IPS-11a (cell line): Measurements from ENCODE around the gene TOR1AIP2.
A peak's percentile ranks its signal among the peaks of the same experiment; 100 is the strongest.
"Not testable (repeated sequence)": the region's sequence is repeated elsewhere in the genome, so short reads cannot be mapped to it uniquely, and the experiment has no call there.

Experiments
- H3K4me3 ChIP-seq: one replicate; pipeline ENCODE4 v1.5.1; 2013; ENCODE audit warnings: low read depth, low read length, control low read depth

Gene TOR1AIP2

GRCh38 chr1:179876300-179876715, 1.3 kb downstream of the TOR1AIP2 start:
- peak overlapping the region; percentile 90 for H3K4me3 ChIP-seq

DNA sequence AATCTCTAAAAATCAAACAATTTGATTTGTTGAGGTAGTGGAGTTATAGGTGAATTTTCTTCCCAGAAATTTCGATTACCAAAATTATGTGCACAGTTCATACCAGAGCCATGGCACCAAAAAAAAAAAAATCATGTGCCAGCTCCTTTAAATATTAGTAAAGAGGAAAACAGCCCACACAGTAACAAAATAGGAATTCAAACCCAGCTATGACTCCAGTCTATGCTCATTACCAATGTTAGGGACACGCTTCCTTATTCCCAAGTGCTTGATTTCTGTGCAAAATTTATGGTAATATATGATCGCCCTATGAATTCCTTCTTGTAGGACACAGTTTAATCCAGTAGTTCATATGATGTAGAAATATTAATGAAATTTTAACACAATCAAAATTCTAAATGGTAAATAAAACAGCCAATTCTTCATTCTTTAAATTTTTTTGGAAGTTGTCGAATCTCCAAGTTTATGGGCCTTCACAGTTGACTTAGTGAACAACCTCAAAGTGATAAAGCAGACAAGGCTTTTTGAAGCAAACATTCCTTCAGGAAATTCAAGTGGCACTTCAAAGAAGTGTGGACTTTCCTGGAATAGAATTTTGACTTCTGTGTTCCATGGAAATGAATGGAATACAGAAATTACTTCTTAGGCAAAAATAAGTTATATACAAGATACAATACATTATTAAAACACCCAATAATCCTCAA, 1.9 kb downstream of the TOR1AIP2 start:
- no peak overlapping the region for H3K4me3 ChIP-seq

DNA sequence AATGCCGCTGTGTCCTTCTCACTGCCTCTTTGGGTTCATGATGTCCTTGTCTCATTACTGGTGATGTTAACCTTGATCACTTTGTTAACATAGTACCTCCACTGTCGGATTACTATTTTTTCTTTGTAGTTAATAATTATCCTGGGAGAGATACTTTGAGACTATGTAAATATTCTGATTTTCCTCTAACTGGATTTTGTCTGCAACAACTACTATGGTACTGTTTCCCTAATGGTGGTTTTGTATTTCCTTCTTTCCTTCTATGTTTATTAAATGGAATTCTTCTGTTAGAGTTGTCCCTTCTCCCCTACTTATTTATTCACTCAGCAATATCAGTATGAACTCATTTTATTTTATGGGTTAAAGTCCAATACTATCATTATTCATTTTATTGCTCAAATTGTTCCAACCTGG, 4.2 kb downstream of the TOR1AIP2 start:
- H3K4me3 ChIP-seq = no peak overlapping the region

DNA sequence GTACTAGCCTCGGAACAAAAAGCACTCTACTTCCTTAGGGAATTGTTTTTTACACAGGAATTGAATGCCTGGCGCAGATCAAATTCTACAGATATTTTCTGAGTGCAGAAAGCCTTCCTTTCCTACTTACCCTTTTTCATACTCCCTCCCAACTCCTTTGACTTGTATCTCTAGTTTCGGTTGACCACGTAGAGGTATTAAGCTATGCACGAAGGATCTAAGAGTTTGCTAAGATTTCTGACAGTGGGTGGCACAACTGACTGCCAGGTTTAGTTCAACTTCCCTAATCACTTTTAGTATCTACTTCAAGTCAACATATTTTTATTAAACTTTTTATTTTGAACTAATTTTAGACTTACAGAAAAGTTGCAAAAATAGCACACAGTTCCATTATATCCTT, 5.0 kb downstream of the TOR1AIP2 start:
- H3K4me3 ChIP-seq = no peak overlapping the region

DNA sequence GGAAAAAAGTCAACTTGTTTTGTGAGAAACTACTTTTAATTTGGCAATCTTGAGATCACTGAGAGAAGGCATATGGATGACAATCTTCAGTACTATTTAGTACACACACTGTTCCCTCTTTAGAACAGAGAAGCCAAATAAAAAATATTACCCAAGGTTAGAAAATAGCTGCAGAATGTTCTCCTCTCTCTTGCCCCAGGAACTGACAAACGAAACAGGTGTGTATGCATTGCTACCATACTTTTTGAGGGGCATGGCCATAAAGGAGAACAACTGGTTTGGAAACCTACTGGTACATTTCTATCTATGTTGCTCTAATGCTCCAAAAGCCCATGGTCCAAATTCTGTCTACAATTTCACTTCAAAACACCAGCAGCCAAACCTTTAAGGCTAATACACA, 5.7 kb downstream of the TOR1AIP2 start:
- no peak overlapping the region for H3K4me3 ChIP-seq

DNA sequence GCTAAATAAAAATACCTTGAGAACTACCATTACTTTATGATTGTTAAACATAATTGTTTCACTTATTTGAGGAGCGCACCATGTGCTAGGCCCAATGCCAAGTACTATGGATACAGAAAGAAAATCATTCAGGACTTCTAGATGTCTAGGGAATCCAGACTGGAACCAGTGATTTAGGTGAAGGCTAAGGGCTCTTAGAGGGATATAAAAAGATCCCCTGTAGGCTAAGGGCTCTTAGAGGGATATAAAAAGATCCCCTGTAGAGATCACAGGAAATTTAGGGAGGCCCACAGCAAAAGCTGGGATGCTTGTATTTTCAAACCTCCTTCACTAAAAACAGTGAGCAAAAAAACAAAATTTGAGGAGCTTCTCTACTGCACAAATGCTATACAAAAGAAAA, 6.7 kb downstream of the TOR1AIP2 start:
- H3K4me3 ChIP-seq = no peak overlapping the region

DNA sequence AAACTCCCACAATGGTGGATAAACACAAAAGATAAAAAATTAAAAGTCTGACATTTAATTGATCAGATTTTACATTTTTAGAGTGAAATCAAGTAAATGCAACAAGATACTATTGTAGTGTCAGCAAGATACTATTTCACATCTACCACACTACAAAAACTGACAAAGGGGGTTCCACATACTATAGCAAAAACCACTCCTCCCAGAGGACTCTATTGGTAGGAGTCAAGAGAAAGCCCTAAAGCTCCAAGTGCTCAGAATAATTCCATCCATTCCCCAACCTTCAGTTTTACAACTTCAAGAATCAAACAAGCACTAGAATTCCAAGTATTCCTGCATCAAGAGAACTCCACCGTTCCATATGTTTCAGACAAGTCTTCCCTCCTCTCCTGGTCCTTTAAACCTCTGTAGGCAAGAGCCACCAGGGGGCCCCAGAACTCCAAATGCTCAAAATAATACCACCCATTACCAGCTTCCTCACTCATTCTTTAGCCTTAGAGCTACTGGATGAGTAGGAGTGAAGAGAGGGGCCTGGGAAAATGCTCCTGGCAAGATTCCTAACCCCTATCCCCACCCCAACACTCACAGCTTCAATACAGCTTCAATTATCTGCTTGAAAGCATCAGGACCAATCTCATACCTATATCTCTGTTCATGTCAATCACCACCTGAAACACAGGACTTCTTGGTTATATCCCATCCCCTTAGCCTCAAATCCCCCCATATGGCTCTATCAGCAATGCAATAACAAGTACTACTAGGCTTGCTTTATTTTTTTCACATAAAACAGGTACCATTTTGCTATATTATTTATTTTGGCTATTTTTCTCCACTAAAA, 9.9 kb downstream of the TOR1AIP2 start:
- H3K4me3 ChIP-seq = no peak overlapping the region

DNA sequence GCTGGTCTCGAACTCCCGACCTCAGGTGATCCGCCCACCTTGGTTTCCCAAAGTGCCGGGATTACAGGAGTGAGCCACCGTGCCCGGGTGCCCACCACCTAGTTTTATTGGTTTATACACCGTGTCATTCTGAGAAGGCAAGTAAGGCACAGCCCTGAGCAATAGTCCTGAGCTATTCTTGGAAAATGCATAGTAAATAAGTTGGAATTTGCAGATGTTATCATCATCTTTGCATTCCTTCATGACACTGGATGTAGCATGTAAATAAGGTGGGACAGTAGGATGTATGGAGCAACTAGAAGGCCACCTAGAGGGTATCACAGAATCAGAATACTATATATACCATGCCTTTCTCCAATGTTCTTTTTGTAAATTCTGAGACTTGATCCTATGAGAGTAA, 11.0 kb downstream of the TOR1AIP2 start:
- H3K4me3 ChIP-seq = no peak overlapping the region

GRCh38 chr1:179865377-179865776, 12.2 kb downstream of the TOR1AIP2 start:
- H3K4me3 ChIP-seq = no peak overlapping the region

DNA sequence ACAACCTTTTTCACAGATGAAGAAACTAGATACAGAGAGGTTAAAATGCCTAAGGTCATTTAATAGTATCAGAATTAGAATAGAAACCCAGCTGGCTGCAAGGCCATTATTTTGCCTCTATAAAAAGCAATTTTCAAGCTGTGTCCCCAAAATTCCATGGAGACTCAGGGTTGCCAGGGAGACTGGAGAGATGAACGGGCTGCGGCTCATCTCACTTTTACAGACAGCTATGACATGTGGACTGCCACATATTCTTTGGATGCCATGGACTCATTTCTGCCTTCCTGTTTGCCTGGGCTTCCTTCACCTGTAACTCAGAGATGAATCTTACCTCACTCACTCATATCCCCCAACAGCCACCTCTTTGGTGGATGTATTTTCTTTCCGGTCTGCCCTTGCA, 17.0 kb downstream of the TOR1AIP2 start:
- no peak overlapping the region for H3K4me3 ChIP-seq

DNA sequence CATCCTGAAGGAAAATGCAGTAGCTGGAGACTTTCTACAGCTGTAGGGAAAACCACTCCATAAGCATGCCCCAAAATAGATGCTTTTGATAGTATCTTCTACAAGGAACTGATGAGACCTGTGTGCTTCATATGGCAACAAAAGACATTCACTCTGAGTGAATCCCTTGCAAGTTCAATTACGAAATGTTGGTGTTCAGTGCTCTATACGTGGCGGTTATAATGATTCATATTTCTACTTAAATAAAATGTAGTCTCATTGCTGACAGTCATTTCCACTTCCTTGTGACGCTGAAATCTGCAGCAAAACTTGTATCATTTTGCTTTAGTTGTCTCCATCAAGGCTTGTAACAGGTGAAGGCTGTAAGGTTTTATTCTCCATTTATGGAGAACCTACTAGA, 20.6 kb downstream of the TOR1AIP2 start:
- H3K4me3 ChIP-seq = no peak overlapping the region

DNA sequence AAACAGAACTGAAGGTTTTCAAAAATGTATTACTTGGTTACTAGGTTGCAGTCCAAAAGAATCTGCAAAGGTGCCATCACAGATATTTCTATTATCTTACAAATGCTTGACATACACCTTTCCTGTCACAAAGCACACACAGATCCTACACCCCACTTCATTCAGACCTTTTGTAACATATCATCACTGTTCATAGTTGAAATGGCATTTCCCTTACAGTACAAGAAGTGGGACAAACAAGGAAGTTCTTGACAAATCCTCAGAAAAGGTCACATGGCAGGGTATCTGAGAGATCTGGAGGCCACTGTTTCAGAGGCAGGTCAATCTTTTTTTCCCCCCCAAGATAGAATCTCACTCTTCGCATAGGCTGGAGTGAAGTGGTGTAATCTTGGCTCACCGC, 21.3 kb downstream of the TOR1AIP2 start:
- H3K4me3 ChIP-seq = no peak overlapping the region

- H3K4me3 ChIP-seq = not testable (repeated sequence)
Measured at GRCh38 chr1:179855831-179856230, 21.8 kb downstream of the TOR1AIP2 start.

- no peak overlapping the region for H3K4me3 ChIP-seq
Measured at GRCh38 chr1:179853102-179853501, 24.5 kb downstream of the TOR1AIP2 start.

- no peak overlapping the region for H3K4me3 ChIP-seq
Measured at GRCh38 chr1:179848233-179848632, 29.4 kb downstream of the TOR1AIP2 start.

DNA sequence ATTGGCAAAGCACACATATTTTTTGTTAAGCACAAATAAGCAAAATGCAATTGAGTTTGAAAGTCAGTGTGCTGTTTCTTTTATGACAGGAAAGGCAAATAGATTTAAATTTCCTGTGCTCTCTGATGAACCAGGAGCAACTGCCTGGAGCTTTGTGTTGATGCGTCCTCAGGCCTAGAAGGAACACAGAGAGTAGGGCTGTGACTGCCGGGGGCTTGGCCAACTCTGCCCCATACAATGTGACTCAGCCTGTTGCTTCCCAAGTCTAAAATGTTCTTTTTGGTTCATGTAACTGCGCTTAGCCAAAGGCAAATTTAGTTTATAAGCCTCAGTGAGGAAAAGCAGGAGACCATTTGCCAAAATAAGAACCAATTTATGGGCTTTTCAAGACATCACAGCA, 37.5 kb downstream of the TOR1AIP2 start:
- no peak overlapping the region for H3K4me3 ChIP-seq

GRCh38 chr1:179836686-179837445, 40.7 kb downstream of the TOR1AIP2 start:
- not testable (repeated sequence) for H3K4me3 ChIP-seq

- H3K4me3 ChIP-seq = no peak overlapping the region
Measured at GRCh38 chr1:179831852-179832699, 45.5 kb downstream of the TOR1AIP2 start.

DNA sequence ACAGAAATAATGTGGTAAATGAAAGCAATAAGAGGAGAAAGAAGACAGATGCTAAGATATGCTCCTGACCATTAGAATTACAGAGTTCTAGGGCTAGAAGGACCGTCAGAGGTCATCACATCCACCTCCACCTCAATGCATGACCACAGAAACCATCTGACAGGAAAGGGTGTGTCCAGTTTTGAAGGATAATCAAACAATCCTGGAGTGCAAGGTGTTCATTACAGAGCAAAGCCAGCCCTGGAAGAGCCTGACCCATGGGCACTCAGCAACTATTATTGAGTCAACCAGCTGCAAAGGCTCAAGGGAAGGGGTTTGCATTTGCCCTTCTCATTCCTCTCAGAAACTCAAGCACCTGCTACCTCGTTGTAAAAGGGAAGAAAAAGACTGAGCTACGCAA, 46.4 kb downstream of the TOR1AIP2 start:
- no peak overlapping the region for H3K4me3 ChIP-seq

- no peak overlapping the region for H3K4me3 ChIP-seq
Measured at GRCh38 chr1:179828554-179829110, 49.0 kb downstream of the TOR1AIP2 start.
